Measurements from ENCODE around the gene DDIAS. TPM values are rescaled to one million over a fixed set of nuclear protein-coding genes. Genes with fewer than 3 reads are reported as not detected.

Gene DDIAS
- total and polyA plus RNA-seq, 2 donors (not counting 1 experiment from before 2014, with no cell fraction given) = 1.7 to 3.3 TPM

DNA sequence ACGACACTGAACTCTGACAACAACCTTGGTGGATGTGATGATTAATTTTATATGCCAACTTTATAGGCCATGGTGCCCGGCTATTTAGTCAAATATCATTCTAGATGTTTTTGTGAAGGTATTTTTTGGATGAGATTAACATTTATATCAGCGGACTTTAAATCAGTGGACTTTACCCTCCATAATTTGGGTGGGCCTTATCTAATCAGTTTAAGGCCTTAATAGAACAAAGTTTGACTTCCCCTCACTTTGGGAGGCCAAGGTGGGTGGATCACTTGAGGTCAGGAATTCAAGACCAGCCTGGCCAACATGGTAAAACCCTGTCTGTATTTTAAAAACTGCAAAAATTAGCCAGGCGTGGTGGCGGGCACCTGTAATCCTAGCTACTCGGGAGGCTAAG is 5.4 kb upstream of the DDIAS start:
- Histone ChIP-seq H3K27me3 (replicated peaks in 1 of 4; ENCODE audit: control extremely low read depth in 1 of 4, control insufficient read depth in 3 of 4, insufficient read depth in 4 of 4, low read length in 3 of 4) (no peaks in the 10 kb centered on the region), H3K36me3 (replicated peaks in 1 of 2; ENCODE audit: control extremely low read depth in 1 of 2, control insufficient read depth in 1 of 2, extremely low read depth in 1 of 2, insufficient read depth in 2 of 2, low read length in 1 of 2) (peaks cover 0 to 2% of the 10 kb centered on the region in 2 experiments), H4K20me1 (ENCODE audit: control insufficient read depth, insufficient read depth, low read length, poor library complexity, severe bottlenecking) (peaks cover 4% of the 10 kb centered on the region), H2AFZ (ENCODE audit: insufficient read depth, low read depth, low read length, poor library complexity, severe bottlenecking) (no peak overlapping the region), H3K4me3 (ENCODE audit: control extremely low read depth in 1 of 5, extremely low read depth in 1 of 5, insufficient read depth in 1 of 5, low read depth in 2 of 5, low read length in 4 of 5) (peak overlapping the region in 1 of 5 experiments; percentile 47), H3K9ac (ENCODE audit: low read length) (no peak overlapping the region), H3K4me2 (replicated peaks; ENCODE audit: low read depth, low read length, poor library complexity, severe bottlenecking) (peak overlapping the region; percentile 69), H3K9me3 (ENCODE audit: control extremely low read depth in 1 of 3, control insufficient read depth in 2 of 3, insufficient read depth in 1 of 3, low read length in 2 of 3) (peaks cover 0 to 5% (median 5%) of the 10 kb centered on the region in 3 donors), H3K27ac (ENCODE audit: low read length in 2 of 2) (peak overlapping the region; percentile 49 to 98), H3K79me2 (ENCODE audit: control insufficient read depth, insufficient read depth, low read length) (peaks cover 65% of the 10 kb centered on the region), H3K4me1 (ENCODE audit: control insufficient read depth in 2 of 2, insufficient read depth in 2 of 2, low read length in 2 of 2) (peaks cover 58 to 67% of the 10 kb centered on the region in 2 donors)
- Mint-ChIP-seq H3K9me3 (ENCODE audit: insufficient read depth) (no peaks in the 10 kb centered on the region), H3K27me3 (no peaks in the 10 kb centered on the region), H3K27ac (peak overlapping the region; percentile 93), H3K4me1 (peaks cover 61% of the 10 kb centered on the region), H3K4me3 (peak overlapping the region; percentile 62)
- intact Hi-C loops (cut with micrococcal nuclease) = no loop called here
- ChIA-PET CTCF (interaction anchor here (0.5 to 4.1 kb wide), 9 partner anchors 8 to 556 kb away, joined by 3 to 33 read pairs (median 4); no protein-coding TSS in a partner anchor), POLR2A (interaction anchor here (0.8 to 1.0 kb wide), 2 partner anchors 167 to 298 kb away, joined by 3 to 6 read pairs; partner anchors contain the start of gene ANKRD42)
- DNase-seq (no peak), ATAC-seq (ENCODE audit: low read depth) (no peak)
- TF ChIP-seq EZH2 (IDR thresholded peaks at IDR 0.05; ENCODE audit: borderline replicate concordance, insufficient read depth, low read depth, low read length, poor library complexity, severe bottlenecking) = no peak
- TF ChIP-seq, protein P1, sequence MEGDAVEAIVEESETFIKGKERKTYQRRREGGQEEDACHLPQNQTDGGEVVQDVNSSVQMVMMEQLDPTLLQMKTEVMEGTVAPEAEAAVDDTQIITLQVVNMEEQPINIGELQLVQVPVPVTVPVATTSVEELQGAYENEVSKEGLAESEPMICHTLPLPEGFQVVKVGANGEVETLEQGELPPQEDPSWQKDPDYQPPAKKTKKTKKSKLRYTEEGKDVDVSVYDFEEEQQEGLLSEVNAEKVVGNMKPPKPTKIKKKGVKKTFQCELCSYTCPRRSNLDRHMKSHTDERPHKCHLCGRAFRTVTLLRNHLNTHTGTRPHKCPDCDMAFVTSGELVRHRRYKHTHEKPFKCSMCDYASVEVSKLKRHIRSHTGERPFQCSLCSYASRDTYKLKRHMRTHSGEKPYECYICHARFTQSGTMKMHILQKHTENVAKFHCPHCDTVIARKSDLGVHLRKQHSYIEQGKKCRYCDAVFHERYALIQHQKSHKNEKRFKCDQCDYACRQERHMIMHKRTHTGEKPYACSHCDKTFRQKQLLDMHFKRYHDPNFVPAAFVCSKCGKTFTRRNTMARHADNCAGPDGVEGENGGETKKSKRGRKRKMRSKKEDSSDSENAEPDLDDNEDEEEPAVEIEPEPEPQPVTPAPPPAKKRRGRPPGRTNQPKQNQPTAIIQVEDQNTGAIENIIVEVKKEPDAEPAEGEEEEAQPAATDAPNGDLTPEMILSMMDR (IDR thresholded peaks at IDR 0.05) = no peak
- WGBS (ENCODE audit: insufficient coverage) = 72% methylated on average over 3 of the region's 6 CpGs

DNA sequence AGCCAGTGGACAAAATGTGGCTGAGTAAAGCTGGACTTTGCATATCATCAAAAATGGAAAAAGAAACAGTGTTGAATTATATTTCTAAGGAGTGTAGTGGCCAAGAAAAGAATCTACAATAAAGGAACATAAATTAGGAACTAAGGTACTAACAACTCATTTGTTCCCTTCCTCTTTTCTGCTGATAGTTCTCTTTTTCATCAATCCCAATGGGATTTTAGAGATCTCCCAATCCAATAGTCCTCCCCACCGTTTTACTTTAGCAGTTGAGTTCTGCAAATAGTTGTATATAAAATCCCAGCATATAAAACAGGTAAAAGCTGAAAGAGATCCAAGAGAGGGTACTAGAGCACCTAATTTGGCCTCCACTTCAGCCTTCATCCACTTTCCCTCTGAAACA is 3.3 kb upstream of the DDIAS start:
- Histone ChIP-seq H3K9me3 (ENCODE audit: control extremely low read depth in 1 of 3, control insufficient read depth in 2 of 3, insufficient read depth in 1 of 3, low read length in 2 of 3) (peaks cover 0 to 5% (median 5%) of the 10 kb centered on the region in 3 donors), H3K36me3 (replicated peaks in 1 of 2; ENCODE audit: control extremely low read depth in 1 of 2, control insufficient read depth in 1 of 2, extremely low read depth in 1 of 2, insufficient read depth in 2 of 2, low read length in 1 of 2) (peaks cover 0 to 2% of the 10 kb centered on the region in 2 experiments), H3K4me2 (replicated peaks; ENCODE audit: low read depth, low read length, poor library complexity, severe bottlenecking) (peak overlapping the region; percentile 83), H3K4me1 (ENCODE audit: control insufficient read depth in 2 of 2, insufficient read depth in 2 of 2, low read length in 2 of 2) (peaks cover 63 to 64% of the 10 kb centered on the region in 2 donors), H3K9ac (ENCODE audit: low read length) (no peak overlapping the region), H3K27ac (ENCODE audit: low read length in 2 of 2) (peak overlapping the region in 1 of 2 donors; percentile 35), H3K4me3 (ENCODE audit: control extremely low read depth in 1 of 5, extremely low read depth in 1 of 5, insufficient read depth in 1 of 5, low read depth in 2 of 5, low read length in 4 of 5) (no peak overlapping the region), H2AFZ (ENCODE audit: insufficient read depth, low read depth, low read length, poor library complexity, severe bottlenecking) (no peak overlapping the region), H3K79me2 (ENCODE audit: control insufficient read depth, insufficient read depth, low read length) (peaks cover 52% of the 10 kb centered on the region), H3K27me3 (replicated peaks in 1 of 4; ENCODE audit: control extremely low read depth in 1 of 4, control insufficient read depth in 3 of 4, insufficient read depth in 4 of 4, low read length in 3 of 4) (no peaks in the 10 kb centered on the region), H4K20me1 (ENCODE audit: control insufficient read depth, insufficient read depth, low read length, poor library complexity, severe bottlenecking) (peaks cover 4% of the 10 kb centered on the region)
- Mint-ChIP-seq H3K27ac (peak overlapping the region; percentile 39), H3K4me1 (peaks cover 68% of the 10 kb centered on the region), H3K9me3 (ENCODE audit: insufficient read depth) (no peaks in the 10 kb centered on the region), H3K4me3 (peak overlapping the region; percentile 63), H3K27me3 (no peaks in the 10 kb centered on the region)
- ChIA-PET CTCF (interaction anchor here (0.9 to 12.3 kb wide), 4 partner anchors 30 to 395 kb away, joined by 3 to 135 read pairs (median 36); no protein-coding TSS in a partner anchor), POLR2A (no interaction called here)
- TF ChIP-seq EZH2 (IDR thresholded peaks at IDR 0.05; ENCODE audit: borderline replicate concordance, insufficient read depth, low read depth, low read length, poor library complexity, severe bottlenecking) = no peak
- ATAC-seq (ENCODE audit: low read depth) (no peak), DNase-seq (no peak)
- WGBS (ENCODE audit: insufficient coverage) = no CpG with 5 or more reads among the region's 1 CpG
- intact Hi-C loops (cut with micrococcal nuclease) = no loop called here
